PC-9 (cell line): ENCODE results near the gene CNPY2. TPM values are rescaled to one million over a fixed set of nuclear protein-coding genes. Genes with fewer than 3 reads are reported as not detected.

Experiments used
- BruUV-seq: library from RNA; stranded (reverse); fragments of 400-500 nt; replicated peaks from 2 replicates; lab custom pipeline; 2021; lab: Mats Ljungman, UMichigan
- CTCF ChIA-PET: fragments of 300-600 bp; sonication (Branson Sonifier 250); formaldehyde crosslinking; loops from one replicate; lab custom pipeline; 2022; ENCODE audit warnings: antibody characterized with exemption; lab: Charles Lee
- POLR2A ChIA-PET: fragments of 300-600 bp; sonication (Branson Sonifier 250); formaldehyde crosslinking; loops from one replicate; lab custom pipeline; 2022; ENCODE audit warnings: antibody characterized with exemption; ENCODE audit not compliant: unreplicated experiment; lab: Charles Lee
- DNase-seq, 2 experiments: peaks; one replicate each; pipeline versions ENCODE4 v3.0.0 to v3.0.0-alpha.2; 2015 to 2022; ENCODE audit warnings: mixed read lengths in 1 of 2
- H2AFZ ChIP-seq: fragments of 200-600 bp; sonication (generic); 2 replicates; pipeline ENCODE4 v1.8.1; 2017; ENCODE audit warnings: antibody characterized with exemption
- H3F3A ChIP-seq: fragments of 200-600 bp; sonication (generic); 2 replicates; pipeline ENCODE4 v1.8.1; 2017; ENCODE audit warnings: antibody characterized with exemption, mild to moderate bottlenecking, low read depth; ENCODE audit not compliant: insufficient read depth
- H3K27ac ChIP-seq: fragments of 200-600 bp; sonication (generic); 2 replicates; pipeline ENCODE4 v1.6.1; 2016; ENCODE audit warnings: mixed run types
- H3K27me3 ChIP-seq: fragments of 200-600 bp; sonication (generic); 2 replicates; pipeline ENCODE4 v1.6.1; 2016; ENCODE audit warnings: low read depth, mixed run types; ENCODE audit not compliant: insufficient read depth
- H3K36me3 ChIP-seq: fragments of 200-600 bp; sonication (generic); 2 replicates; pipeline ENCODE4 v1.6.1; 2016; ENCODE audit warnings: low read depth, mixed run types
- H3K4me1 ChIP-seq: fragments of 200-600 bp; sonication (generic); replicated peaks from 2 replicates; pipeline ENCODE4 v1.6.1; 2016; ENCODE audit warnings: mixed run types; ENCODE audit not compliant: insufficient read depth
- H3K4me2 ChIP-seq: fragments of 200-600 bp; sonication (generic); 2 replicates; pipeline ENCODE4 v1.6.1; 2017; ENCODE audit warnings: mixed run types
- H3K4me3 ChIP-seq: fragments of 200-600 bp; sonication (generic); 2 replicates; pipeline ENCODE4 v1.6.1; 2016; ENCODE audit warnings: mixed run types
- H3K79me2 ChIP-seq: fragments of 200-600 bp; sonication (generic); 2 replicates; pipeline ENCODE4 v1.6.1; 2017; ENCODE audit warnings: low read depth, mixed run types
- H3K9me2 ChIP-seq: fragments of 200-600 bp; sonication (generic); 2 replicates; pipeline ENCODE4 v1.8.1; 2017; ENCODE audit warnings: mild to moderate bottlenecking; ENCODE audit not compliant: insufficient read depth
- H3K9me3 ChIP-seq: fragments of 200-600 bp; sonication (generic); 2 replicates; pipeline ENCODE4 v1.8.1; 2016; ENCODE audit warnings: low read depth; ENCODE audit not compliant: insufficient read depth
- H4K20me1 ChIP-seq: fragments of 200-600 bp; sonication (generic); 2 replicates; pipeline ENCODE4 v1.8.1; 2017; ENCODE audit not compliant: insufficient read depth
- EZH2 ChIP-seq: fragments of 200-600 bp; sonication (generic); IDR thresholded peaks from 2 replicates; pipeline ENCODE4 v1.8.0; 2017; ENCODE audit warnings: antibody characterized with exemption, low read depth
- intact Hi-C: fragments of 100-400 bp; cut with micrococcal nuclease; formaldehyde crosslinking; loops from one replicate; pipeline ENCODE4 v1.10.0; 2022; ENCODE audit not compliant: unreplicated experiment
- total RNA-seq: library from RNA; stranded (reverse); gene quantifications from 2 replicates; pipeline ENCODE4 v1.2.3, GENCODE V29; 2021
- TF ChIP-seq, protein P1 (sequence below): fragments of 200-600 bp; sonication (generic); conservative IDR thresholded peaks from 2 replicates; pipeline ENCODE4 v1.6.1; 2017; ENCODE audit warnings: mixed run types, antibody characterized with exemption, mild to moderate bottlenecking, moderate library complexity

CNPY2 gene
- total RNA-seq, 1 experiment from 2014 or later, result 82.1 TPM

DNA sequence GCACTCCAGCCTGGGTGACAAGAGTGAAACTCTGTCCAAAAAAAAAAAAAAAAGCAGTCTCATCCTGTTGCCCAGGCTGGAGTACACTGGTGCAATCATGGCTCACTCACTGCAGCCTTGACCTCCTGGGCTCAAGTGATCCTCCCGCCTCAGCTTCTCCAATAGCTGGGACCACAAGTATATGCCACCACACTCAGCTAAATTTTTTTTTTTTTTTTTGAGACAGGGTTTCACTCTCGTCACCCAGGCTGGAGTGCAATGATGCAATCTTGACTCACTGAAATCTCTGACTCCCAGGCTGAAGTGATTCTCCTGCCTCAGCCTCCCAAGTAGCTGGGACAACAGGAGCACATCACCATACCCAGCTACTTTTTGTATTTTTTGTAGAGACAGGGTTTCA, 5.2 kb upstream of the CNPY2 start:
- H2AFZ ChIP-seq, result no peak overlapping the region
- H3K9me2 ChIP-seq, result no peaks in the 10 kb centered on the region
- H3F3A ChIP-seq, result peaks cover 8% of the 10 kb centered on the region
- CTCF ChIA-PET, result interaction anchor here (0.6 kb wide), 1 partner anchor 55 kb away, joined by 3 read pairs; no protein-coding TSS in a partner anchor
- no peak for DNase-seq
- intact Hi-C loops, result no loop called here
- peaks cover 10% of the 10 kb centered on the region; the same call in 1 of the 2 replicates for H3K36me3 ChIP-seq
- TF ChIP-seq EZH2, result no peak
- TF ChIP-seq, protein P1, sequence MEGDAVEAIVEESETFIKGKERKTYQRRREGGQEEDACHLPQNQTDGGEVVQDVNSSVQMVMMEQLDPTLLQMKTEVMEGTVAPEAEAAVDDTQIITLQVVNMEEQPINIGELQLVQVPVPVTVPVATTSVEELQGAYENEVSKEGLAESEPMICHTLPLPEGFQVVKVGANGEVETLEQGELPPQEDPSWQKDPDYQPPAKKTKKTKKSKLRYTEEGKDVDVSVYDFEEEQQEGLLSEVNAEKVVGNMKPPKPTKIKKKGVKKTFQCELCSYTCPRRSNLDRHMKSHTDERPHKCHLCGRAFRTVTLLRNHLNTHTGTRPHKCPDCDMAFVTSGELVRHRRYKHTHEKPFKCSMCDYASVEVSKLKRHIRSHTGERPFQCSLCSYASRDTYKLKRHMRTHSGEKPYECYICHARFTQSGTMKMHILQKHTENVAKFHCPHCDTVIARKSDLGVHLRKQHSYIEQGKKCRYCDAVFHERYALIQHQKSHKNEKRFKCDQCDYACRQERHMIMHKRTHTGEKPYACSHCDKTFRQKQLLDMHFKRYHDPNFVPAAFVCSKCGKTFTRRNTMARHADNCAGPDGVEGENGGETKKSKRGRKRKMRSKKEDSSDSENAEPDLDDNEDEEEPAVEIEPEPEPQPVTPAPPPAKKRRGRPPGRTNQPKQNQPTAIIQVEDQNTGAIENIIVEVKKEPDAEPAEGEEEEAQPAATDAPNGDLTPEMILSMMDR, result no peak
- no peak overlapping the region for H3K4me2 ChIP-seq
- H3K79me2 ChIP-seq, result no peaks in the 10 kb centered on the region
- no peak overlapping the region for H3K27ac ChIP-seq
- POLR2A ChIA-PET, result interaction anchor here (0.6 to 0.7 kb wide), 3 partner anchors 27 to 347 kb away, joined by 4 to 8 read pairs (median 6); partner anchors contain the start of gene RAB5B
- no peaks in the 10 kb centered on the region for H3K27me3 ChIP-seq
- no peaks in the 10 kb centered on the region for H3K9me3 ChIP-seq
- H3K4me3 ChIP-seq, result no peak overlapping the region
- H3K4me1 ChIP-seq, result peaks cover 7% of the 10 kb centered on the region; the same call in 1 of the 2 replicates
- no peaks in the 10 kb centered on the region for H4K20me1 ChIP-seq
- no TSS peak for BruUV-seq

DNA sequence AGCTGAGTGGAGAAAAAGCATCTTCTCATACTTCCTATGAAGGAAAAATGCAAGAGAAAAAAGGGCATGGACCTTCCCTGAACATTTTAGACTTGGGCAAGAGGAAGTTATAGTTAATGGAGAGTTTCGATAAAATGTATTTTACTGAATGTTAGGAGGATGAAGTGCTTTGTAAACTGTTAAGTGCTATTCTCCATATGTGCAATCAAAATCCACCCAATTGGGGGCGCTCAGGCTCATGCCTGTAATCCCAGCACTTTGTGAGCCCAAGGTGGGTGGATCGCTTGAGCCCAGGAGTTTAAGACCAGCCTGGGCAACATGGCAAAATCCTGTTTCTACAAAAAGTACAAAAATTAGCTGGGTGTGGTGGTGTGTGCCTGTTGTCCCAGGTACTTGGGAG, 1.9 kb upstream of the CNPY2 start:
- no peak overlapping the region for H2AFZ ChIP-seq
- H3K27me3 ChIP-seq, result no peaks in the 10 kb centered on the region
- H3K9me2 ChIP-seq, result no peaks in the 10 kb centered on the region
- intact Hi-C loops, result loop anchor here (2.0 kb wide), 1 partner anchor 17 kb away; the partner anchor contains the start of gene CS
- no peak overlapping the region for H3K4me2 ChIP-seq
- peaks cover 18% of the 10 kb centered on the region for H3K4me1 ChIP-seq
- BruUV-seq, result no TSS peak
- POLR2A ChIA-PET, result interaction anchor here (0.6 kb wide), 1 partner anchor 13 kb away, joined by 5 read pairs; no protein-coding TSS in a partner anchor
- H4K20me1 ChIP-seq, result no peaks in the 10 kb centered on the region
- no peak for DNase-seq
- H3K79me2 ChIP-seq, result peaks cover 18% of the 10 kb centered on the region
- H3K9me3 ChIP-seq, result no peaks in the 10 kb centered on the region
- H3K4me3 ChIP-seq, result no peak overlapping the region
- H3F3A ChIP-seq, result peaks cover 8% of the 10 kb centered on the region
- no peak overlapping the region for H3K27ac ChIP-seq
- peaks cover 9% of the 10 kb centered on the region; the same call in 1 of the 2 replicates for H3K36me3 ChIP-seq
- TF ChIP-seq EZH2, result no peak
- TF ChIP-seq, protein P1, result no peak
- CTCF ChIA-PET, result no interaction called here

DNA sequence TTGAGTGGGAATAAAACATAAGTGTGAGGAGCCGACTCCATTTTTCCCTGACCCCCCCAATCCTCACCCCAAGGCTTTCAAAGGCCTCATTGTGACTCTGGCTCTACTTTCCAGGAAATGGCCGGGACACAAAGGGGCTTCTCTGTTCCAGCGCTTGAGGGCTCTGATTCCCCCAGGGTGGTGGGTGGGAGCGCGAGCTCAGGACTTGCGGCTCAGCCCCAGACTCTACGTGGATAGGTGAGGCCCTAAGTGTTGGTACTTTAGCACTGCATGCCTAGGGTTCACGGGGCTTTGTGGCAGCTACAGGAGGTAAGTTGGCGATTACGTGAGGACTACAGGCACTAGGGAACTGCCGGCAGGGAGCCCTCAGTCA, 553 bp downstream of the CNPY2 start:
- no peak for DNase-seq
- H3K4me1 ChIP-seq, result peaks cover 18% of the 10 kb centered on the region
- intact Hi-C loops, result no loop called here
- peak overlapping the region; percentile 51 for H3K27ac ChIP-seq
- H3K79me2 ChIP-seq, result peaks cover 18% of the 10 kb centered on the region
- H3F3A ChIP-seq, result peaks cover 8% of the 10 kb centered on the region
- BruUV-seq, result TSS peak; percentile 53
- no peaks in the 10 kb centered on the region for H4K20me1 ChIP-seq
- peaks cover 14% of the 10 kb centered on the region; the same call in 1 of the 2 replicates for H3K36me3 ChIP-seq
- ChIA-PET CTCF (interaction anchor here (0.6 to 1.3 kb wide), 4 partner anchors 45 to 190 kb away, joined by 3 to 8 read pairs (median 6); partner anchors contain the start of gene STAT2), POLR2A (interaction anchor here (0.6 to 1.4 kb wide), 5 partner anchors 14 to 322 kb away, joined by 3 to 8 read pairs (median 7); partner anchors contain the start of genes PAN2 and STAT2)
- peak overlapping the region; percentile 83 for H3K4me3 ChIP-seq
- peak overlapping the region; percentile 89 for H3K4me2 ChIP-seq
- H3K27me3 ChIP-seq, result no peaks in the 10 kb centered on the region
- H3K9me3 ChIP-seq, result no peaks in the 10 kb centered on the region
- TF ChIP-seq, protein P1, result no peak
- no peak for TF ChIP-seq EZH2
- H3K9me2 ChIP-seq, result no peaks in the 10 kb centered on the region
- peak overlapping the region; percentile 91 for H2AFZ ChIP-seq
